Right forelimb (tissue), 1 donor: Measurements from ENCODE around the gene DHRS13.
"Not testable (repeated sequence)": the region's sequence is repeated elsewhere in the genome, so short reads cannot be mapped to it uniquely, and the experiment has no call there.

Source experiments
- DNase-seq: peaks from one replicate; pipeline ENCODE4 v3.0.0-alpha.2; 2018

DHRS13 gene

DNA sequence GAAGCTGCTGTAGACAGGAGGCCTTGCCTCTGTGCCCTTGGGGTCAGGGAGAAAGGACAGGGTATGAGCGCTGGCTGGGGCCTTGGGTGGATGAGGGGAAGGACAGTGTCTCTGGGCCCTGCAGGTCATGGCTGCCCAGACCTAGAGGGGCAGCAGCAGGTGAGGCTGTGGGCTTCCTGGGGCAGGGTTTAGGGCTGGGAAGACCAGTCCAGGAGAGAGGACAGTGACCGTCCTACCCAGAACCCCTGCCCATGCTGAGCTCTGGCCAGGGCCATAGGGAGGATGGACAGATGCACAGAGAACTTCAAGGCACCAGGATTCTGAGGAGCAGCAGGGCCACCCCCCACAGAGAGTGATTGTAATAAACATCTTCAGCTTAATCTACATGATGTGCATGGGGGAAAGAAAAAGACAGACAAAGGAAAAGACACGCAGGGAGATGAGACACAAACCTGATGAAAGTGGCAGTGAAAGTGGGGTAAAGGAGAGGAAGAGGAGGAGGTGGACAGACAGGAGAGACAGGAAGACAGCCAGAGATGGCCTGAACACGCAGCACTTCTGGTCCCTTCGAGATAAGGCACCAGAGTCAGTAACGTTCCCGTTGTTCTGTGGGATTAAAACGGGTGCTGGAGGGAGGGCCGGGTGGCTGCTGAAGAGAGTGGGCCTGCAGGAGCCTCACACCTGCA is 22.9 kb downstream of the DHRS13 start:
- DNase-seq = no peak

DNA sequence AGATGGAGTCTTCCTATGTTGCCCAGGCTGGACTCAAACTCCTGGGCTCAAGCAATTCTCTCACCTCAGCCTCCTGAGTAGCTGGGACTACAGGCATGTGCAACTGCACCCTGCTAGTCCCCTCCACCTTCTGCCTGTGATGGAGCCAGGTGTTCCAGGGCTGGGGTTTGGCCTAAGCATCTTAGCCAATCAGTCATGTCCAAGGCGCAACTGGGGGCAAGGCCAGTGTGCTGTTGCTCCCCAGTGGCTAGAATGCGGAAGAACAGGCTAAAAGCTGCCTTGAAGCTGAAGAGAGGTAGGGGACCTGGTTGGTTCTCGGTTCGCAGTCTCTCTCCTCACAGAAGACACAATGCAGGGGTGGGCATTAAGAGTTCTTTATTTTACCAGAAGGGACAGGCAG is 23.9 kb downstream of the DHRS13 start:
- no peak for DNase-seq

DNA sequence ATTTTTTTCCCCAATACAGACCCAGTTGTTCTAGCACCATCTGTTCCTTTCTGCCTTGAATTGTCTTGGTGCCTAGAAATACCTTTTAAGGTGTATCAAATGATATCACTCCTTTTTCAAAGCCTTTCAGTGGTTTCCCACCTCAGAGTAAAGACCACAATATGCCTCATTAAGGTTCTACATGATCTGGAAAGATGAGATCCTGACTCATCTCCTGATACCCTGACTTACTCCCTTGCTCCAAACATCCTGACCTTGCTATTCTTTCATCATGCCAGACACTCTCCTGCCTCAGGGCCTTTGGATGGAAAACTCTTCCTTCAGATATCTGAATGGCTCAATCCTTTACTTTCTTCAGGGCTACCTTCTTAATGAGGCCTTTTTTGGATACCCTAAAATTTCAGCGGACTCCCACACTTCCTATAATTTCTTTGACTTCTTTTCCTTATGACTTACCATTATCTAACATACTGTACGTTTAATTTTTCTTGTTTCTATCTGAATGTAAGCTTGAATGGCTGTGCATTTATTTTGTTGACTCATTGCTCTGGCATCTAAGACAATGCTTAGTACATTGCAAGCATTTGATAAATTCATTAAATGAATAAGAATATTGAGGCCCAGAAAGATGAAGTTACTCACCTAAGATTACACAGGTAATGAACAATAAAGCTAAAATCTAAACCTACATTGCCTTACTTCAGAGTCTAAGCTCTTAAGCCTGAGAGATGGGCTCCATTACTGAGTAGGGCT is 24.5 kb downstream of the DHRS13 start:
- no peak for DNase-seq

DNA sequence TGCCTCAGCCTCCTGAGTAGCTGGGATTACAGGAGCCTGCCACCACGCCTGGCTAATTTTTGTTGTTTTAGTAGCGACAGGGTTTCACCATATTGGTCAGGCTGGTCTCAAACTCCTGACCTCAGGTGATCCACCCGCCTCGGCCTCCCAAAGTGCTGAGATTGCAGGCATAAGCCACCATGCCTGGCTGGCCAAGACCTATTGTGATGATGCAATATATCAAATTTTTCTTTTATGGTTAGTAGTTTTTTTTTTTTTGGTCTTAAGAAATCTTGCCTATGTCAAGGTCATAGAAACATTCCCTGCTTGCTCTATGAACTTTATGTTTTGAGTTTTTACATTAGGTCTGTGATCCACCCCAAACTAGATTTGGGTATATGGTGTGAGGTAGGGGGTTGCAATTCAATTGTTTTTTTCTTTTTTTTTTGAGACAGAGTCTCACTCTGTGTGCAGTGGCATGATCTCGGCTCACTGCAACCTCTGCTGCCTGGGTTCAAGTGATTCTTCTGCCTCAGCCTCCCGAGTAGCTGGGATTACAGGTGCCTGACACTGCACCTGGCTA is 25.6 kb downstream of the DHRS13 start:
- not testable (repeated sequence) for DNase-seq

DNA sequence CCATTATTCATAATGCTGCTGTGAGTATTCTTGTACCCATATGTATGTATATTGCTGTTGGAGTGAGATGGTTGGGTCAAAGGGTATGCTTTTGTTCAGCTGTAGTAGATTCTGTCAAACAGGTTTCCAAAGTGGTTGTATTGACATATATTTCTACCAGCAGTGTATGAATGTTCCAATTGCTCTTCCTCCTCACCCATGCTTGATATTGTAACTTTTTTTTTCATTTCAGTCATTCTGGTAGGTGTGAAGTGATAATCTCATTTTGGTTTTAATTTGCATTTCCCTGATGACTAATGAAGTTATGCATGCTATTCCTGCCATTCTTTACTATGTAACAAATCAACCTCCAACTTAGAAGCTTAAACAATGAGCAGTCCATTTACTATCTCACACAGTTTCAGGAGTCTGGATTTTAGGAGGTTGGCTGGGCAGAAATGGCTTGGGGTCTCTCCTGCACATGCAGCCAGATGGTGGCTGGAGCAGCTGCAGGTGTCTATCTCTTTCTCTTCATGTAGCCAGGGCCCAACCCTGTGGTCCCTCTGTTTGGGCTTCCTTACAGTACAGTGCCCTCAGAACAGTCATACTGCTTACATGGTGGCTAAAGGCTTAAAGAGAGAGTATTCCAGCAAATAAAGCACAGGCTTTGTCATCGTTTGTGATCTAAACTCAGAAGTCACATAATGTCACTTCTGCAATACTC is 26.9 kb downstream of the DHRS13 start:
- no peak for DNase-seq

DNA sequence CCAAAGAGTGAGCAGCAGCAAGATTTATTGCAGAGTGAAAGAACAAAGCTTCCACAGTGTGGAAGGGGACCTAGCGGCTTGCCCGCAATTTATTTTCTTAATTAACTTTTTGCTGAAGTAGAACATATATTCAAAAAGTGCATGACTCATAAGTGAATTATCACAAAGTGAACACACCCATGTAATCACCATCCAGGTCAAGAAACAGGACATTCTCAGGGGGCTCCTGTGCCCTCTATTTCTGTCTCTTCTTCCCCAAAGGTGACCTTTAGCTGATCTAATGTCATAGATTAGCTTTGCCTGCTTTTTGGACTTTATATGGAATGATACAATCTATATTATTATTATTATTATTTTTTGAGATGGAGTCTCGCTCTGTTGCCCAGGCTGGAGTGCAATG is 28.1 kb downstream of the DHRS13 start:
- DNase-seq = no peak

DNA sequence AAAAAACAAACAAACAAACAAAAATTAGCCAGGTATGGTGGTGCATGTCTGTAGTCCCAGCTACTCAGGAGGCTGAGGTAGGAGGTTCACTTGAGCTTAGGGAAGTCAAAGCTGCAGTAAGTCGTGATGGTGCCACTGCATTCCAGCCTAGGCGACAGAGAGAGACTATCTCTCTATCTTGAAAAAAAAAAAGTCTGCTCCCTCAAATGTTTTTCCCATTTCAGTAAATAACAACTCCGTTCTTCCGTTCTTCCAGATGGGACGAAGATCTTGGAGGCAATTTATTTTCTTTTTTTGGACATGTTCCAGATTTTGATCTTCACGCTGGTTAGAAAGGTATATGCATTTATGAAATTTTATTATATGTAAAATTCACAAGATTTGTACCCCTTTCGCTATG is 29.0 kb downstream of the DHRS13 start:
- no peak for DNase-seq

DNA sequence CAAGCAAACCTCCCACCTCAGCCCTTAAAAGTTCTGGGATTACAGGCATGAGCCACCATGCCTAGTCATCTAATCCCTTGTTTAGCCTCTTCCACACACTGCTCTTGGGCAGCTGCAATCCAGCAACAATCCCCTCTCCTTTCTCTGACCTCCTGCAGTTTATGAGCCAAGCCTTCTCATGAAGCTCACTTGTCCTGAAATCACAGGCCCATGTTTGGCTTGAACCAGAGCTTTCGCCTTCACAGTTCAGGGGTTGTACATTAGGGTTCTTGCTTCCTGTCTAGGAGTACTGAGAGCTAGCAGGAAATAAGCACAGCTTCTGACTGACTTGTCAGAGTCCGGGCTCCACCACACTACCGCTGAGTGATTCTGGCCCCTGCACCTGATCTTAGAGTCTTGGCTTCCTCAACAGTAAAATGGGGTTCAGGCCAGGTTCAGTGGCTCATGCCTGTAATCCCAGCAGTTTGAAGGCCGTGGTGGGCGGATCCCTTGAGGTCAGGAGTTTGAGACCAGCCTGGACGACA is 31.8 kb downstream of the DHRS13 start:
- DNase-seq = no peak

DNA sequence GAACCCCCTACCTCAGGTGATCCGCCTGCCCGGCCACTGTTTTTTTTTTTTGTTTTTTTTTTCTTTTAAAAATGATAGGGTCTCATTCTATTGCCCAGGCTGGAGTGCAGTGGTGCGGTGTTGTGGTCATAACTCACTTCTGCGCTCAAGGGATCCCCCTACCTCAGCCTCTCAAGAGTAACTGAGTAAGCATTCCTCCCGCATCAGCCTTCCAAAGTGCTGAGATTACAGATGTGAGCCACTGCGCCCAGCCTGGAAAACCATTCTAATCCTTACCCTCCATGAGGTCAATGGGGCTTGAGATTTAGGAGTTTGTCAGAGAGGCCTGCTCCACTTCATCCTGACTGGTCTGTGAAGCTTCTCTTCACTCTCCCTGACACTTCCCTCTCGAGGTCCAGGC is 35.6 kb downstream of the DHRS13 start:
- no peak for DNase-seq

DNA sequence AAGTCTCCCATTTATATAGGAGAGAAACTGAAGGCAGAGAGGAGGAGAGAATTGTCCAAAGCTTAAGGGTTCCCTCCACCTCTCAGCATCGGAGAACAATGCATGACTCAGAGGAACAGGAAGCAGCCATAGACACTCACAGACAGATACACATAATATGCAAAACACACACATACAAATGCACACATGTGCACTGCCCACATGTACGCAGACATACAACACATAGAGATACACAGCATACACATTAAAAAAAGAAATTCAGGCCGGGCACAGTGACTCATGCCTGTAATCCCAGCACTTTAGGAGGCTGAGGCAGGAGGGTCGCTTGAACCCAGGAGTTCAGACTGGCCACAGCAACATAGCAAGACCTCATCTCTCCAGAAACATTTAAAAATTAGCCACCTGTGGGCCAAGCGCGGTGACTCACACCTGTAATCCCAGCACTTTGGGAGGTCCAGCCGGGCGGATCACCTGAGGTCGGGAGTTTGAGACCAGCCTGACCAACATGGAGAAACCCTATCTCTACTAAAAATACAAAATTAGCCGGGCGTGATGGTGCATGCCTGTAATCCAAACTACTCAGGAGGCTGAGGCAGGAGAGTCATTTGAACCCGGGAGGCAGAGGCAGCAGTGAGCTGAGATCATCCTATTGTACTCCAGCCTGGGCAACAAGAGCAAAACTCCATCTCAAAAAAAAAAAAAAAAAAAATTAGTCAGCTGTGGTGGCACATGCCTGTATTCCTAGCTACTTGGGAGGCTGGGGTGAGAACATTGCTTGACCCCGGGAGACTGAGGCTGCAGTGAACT is 36.7 kb downstream of the DHRS13 start:
- DNase-seq = no peak

DNA sequence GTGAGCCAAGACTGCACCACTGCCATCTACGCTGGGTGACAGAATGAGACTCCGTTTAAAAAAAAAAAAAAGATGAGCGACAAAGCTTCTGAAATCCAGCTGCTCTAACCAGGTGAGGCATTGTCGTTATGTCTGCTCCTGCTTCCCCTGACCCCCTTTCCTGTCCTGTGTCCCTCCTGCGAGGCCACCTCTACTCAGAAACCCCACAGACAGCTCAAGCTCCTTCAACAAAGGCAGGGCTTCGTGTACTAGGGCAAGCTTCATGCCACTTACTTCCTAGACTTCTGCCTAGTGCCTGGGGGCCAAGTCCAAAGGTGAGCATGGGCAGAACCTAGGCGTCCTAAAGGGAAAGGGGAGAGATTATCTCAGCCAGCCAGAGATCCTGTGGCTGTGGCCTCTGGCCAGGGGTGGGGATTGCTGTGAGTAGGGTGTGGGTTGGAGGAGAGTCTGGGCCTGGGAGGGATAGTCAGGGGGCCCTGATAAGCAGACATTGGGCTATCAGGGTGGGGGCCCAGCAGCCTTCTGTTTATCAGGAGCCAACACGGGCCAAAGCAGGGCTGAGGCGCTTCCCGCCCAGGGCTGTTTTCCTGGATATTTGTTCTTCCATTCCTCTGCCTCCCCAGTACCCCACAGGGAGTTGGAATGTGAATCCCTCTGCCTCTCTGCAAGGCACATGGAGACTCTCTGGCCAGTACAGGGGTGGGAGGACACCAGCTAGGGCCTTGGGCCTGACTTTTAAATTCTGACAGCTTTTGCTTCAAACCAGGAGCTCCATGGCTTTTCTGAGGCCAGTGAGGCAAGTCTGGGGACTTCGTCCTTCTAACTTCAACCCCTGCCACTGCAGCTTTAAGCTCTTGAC is 37.7 kb downstream of the DHRS13 start:
- no peak for DNase-seq

DNA sequence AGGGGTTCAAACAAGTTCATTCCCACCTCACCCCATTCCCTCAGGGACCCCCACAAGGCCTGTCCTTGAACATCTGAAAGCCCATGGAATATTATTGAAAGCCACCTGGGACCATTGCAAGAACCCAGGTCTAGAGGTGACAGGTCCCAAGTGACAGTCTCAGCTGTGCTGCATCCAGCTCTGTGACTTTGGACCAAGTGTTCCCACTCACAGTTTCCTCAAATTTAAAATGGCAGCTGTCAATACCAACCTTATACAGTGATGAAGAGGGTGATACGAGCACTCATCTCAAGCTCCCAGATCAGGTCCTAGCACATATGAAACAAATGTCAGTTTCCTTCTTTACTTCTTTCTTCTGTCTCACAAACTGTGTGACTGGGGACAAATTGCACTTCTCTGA is 38.9 kb downstream of the DHRS13 start:
- no peak for DNase-seq

DNA sequence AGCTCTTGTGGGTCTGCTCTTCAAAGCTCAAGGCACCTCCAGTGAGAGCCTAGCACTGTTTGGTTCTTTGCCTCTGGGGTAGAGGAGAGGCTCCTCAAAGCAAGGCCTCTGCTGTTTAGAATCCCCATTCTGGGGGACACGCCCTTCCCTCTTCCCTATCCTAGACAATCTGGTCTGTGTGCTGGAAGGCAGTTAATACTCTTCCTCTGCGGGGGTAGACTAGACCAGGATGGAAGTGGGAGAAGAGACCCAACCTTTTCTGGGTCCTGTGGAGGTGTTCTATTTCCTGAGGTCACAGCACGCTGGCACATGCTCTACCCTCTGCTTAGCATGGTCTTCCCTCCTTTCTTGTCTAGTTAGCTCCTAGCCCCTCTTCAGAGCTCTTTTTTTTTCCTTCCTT is 40.3 kb downstream of the DHRS13 start:
- DNase-seq = no peak

DNA sequence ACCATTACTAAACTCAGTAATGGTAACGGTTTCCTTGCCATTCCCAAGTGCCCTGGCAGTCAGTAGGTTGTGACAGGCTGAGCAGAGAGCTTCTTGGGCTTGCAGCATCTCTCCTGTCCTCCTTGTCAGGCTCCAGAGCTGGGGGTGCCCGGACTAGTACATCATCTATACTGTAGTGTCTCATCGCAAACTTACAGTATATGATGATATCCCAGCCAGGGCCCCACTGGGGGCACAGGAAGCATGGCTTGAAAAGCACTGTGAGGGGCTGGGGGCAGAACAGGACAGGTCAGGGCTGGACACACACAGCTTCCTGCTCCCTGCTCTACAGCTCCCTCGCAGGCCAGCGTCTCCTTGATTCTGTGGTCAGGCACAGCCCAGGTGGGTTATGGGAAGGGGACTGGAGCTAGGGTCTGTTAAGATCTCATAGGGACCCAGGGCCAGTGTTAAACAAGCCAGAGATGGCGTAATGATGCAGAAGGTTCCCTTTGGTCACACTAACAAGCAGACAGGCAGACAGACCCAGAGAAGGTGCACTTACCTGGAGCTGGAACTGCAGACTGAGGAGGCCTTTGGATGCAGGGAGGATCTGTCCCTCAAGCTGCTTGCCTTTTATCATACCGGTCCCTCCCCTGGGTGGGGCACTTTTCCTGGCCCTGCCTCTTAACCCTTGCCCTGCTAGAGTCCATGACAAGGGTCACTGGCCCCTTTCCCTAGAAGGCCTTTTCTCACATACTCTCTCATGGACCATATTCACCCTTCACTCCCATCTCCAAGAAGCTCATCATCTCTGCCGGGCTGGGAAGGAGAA is 41.3 kb downstream of the DHRS13 start:
- DNase-seq = no peak

DNA sequence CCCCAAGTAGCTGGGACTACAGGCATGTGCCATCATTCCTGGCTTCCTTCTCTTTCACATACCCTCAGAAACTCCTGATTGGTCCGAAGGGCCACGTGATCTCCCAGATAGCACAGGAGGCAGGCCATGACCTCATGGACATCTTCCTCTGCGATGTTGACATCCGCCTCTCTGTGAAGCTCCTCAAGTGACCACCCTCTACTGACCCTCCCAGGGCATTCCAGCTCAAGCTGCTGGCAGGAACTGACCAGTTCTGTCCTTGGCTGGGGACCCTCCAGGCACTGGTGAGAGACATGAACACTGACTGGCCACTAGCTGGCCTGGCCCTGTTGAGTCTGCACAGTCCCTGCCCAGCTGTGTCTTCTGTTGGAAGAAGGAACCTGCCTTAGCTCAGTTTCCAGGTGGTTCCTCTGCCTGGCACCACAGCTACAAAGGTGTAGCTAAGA is 42.5 kb downstream of the DHRS13 start:
- DNase-seq = no peak

DNA sequence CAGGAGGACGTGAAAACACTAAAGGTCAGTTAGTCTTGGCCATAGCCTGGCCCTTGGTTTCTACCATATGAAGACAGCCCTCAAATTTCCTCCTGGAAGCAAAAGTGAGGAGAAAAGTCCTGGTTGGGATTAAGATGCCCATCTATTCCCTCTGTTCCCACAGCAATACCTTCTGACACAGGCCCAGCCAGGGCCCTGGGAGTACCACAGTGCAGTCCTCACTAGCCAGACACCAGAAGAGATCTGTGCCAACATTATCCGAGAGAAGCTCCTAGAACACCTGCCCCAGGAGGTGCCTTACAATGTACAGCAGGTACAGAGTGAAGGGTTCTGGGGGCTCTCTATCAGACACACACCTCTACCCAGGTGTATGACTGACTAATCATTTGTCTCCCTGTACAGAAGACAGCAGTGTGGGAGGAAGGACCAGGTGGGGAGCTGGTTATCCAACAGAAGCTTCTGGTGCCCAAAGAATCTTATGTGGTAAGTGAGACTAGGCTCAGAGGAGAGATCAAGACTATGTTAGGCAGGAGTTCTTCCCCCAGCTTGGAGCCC is 44.0 kb downstream of the DHRS13 start:
- no peak for DNase-seq

DNA sequence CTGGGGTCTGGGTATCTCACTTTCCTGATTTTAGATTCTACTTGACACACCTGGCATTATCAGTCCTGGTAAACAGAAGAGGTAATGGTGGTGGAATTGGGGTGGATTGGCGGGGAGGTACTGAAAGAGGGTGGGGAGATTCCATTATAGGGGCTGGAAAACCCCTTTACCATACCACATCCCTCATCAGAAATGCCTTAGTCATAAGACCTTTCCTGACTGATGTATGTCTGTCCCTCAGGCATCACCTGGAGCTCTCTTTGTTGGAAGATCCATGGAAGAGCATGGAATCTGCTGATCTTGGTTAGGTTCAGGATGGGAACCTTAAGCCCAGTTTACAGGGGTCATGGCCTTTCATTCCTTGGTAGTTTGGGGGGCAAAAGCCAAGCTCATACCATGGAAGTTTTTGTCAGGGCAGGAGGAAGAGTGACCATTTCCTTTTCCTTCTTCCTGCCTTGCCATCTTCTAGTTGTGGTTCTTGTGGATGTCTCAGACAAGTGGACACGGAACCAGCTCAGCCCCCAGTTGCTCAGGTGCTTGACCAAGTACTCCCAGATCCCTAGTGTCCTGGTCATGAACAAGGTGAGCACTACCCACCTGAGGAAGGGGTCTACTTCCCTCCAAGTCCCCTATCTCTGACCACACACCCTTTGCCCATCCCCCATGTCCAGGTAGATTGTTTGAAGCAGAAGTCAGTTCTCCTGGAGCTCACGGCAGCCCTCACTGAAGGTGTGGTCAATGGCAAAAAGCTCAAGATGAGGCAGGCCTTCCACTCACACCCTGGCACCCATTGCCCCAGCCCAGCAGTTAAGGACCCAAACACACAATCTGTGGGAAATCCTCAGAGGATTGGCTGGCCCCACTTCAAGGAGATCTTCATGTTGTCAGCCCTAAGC is 44.7 kb downstream of the DHRS13 start:
- DNase-seq = no peak

DNA sequence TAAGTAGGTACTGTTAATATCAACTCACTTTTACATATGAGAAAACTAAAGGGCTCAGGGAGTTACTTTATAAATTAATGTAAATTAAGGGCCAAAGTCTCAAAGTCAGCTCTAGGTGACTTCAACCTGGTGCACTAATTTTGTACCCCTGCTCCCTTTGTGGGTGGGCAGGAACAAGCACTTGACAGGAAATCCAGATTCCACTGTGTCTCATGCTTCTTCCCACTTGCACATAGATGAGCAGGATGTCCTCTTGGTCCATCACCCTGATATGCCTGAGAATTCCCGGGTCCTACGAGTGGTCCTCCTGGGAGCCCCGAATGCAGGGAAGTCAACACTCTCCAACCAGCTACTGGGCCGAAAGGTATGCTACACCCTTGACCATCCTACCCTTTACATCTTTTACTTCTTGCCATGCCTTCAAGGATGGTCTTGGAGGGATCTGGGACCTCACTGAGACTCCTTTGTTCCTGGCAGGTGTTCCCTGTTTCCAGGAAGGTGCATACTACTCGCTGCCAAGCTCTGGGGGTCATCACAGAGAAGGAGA is 46.8 kb downstream of the DHRS13 start:
- DNase-seq = no peak

DNA sequence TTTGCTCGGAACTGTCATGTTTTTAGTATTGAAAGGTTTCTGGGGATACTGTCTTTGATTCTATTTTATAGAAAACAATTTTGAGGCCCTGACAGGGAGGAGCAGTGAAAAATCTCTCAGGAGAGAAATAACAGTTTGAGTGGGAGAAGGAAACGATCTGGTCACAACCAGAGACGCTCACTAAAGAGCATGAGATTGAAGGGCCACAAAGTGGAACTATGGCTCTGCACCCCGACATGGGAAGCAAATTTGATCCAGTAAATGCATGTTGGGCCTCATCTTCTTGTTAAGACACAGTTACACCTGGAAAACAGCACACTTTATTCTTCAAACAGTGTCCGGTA is 47.6 kb downstream of the DHRS13 start:
- no peak for DNase-seq
